Measurements from ENCODE around the gene RAB28.

DNA sequence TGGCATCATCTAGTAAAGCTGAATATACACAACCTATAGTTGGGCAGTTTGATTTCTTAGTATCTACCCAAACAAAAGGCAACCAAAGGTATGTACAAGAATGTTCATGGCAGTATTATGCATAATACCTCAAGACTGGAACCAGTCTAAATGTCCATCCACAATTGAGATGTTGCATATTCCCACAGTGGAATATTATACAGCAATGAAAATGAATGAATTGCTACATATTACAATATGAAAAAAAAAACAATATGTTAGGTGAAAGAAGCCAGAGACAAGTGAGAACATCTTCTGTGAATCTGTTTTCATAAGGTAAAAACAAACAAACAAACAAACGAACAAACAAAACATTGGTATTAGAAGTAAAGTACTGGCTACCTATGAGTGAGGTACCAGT is 11.6 kb upstream of the RAB28 start:
- TF ChIP-seq EZH2 (IDR thresholded peaks at IDR 0.05; ENCODE audit: low read depth, low read length, severe bottlenecking) (no peak), CTCF (IDR thresholded peaks at IDR 0.05; ENCODE audit: control extremely low read depth in 1 of 3, insufficient read depth in 1 of 3, low read depth in 1 of 3, low read length in 3 of 3) (no peak), RAD21 (IDR thresholded peaks at IDR 0.05 in 1 of 2, conservative IDR thresholded peaks at IDR 0.05 in 1 of 2; ENCODE audit: low read depth in 2 of 2, low read length in 2 of 2) (no peak), GABPA (IDR thresholded peaks at IDR 0.05; ENCODE audit: borderline replicate concordance, insufficient read depth, low read length) (no peak)

All from H1 (cell line).